Tibial nerve (tissue), 4 donors: ENCODE measurements around the gene RAB27B.

Experiments
- EP300 ChIP-seq, 2 donors: sonication (generic); formaldehyde crosslinking; IDR thresholded peaks; one replicate each; pipeline ENCODE4 v1.6.1; 2017; ENCODE audit warnings: antibody characterized with exemption in 2 of 2, mild to moderate bottlenecking in 1 of 2
- POLR2A ChIP-seq, 2 donors: fragments of 450-650 bp; IDR thresholded peaks; one replicate each; pipeline ENCODE4 v1.6.1; 2017; ENCODE audit warnings: antibody characterized with exemption in 2 of 2, mild to moderate bottlenecking in 2 of 2, moderate library complexity in 2 of 2
- TF ChIP-seq, protein P1 (sequence below), 5 experiments: fragments of 200-600 bp in 3 of 5; fragments of 450-650 bp in 2 of 5; sonication (generic) in 3 of 5; IDR thresholded peaks; one replicate each; pipeline ENCODE4 v1.5.1; 2016 to 2019; ENCODE audit warnings: antibody characterized with exemption in 5 of 5, mild to moderate bottlenecking in 3 of 5, moderate library complexity in 2 of 5

DNA sequence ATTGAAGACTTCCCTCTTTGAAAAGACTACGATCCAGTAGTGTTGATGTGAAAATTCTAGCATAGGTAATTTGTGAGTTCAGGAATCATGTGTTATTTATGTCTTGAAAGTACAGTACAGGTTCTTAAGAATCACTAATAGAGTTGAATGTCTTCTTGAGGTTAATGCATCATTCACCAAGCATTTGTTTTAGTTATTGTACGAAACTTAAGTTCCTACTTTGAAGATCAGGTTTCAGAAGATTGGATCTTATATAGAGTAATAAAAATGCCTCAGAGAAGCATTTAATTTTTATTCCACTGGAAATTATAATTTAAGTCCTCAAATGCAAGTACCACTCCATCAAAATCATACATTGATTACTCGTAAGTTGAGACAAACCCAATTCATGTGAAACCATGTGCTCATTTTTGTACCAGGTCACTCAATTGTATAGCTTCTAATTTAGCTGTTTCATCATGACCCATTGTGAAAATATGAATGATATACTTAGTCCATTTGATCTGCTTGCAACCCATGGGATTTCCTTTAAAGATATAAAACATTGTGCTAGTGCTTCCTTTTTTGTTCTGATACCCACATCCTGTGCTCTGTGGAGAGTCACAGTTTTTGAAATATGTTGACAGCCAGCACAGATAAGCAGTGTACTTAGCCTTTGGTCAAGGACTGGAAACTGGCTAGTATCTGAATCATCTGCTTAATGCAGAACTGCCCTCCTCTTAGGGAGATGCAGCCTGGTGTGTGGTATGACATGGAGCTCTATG lies 22.5 kb upstream of the RAB27B start:
- TF ChIP-seq POLR2A (IDR thresholded peaks at IDR 0.05), result no peak
- TF ChIP-seq, protein P1, sequence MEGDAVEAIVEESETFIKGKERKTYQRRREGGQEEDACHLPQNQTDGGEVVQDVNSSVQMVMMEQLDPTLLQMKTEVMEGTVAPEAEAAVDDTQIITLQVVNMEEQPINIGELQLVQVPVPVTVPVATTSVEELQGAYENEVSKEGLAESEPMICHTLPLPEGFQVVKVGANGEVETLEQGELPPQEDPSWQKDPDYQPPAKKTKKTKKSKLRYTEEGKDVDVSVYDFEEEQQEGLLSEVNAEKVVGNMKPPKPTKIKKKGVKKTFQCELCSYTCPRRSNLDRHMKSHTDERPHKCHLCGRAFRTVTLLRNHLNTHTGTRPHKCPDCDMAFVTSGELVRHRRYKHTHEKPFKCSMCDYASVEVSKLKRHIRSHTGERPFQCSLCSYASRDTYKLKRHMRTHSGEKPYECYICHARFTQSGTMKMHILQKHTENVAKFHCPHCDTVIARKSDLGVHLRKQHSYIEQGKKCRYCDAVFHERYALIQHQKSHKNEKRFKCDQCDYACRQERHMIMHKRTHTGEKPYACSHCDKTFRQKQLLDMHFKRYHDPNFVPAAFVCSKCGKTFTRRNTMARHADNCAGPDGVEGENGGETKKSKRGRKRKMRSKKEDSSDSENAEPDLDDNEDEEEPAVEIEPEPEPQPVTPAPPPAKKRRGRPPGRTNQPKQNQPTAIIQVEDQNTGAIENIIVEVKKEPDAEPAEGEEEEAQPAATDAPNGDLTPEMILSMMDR (IDR thresholded peaks at IDR 0.05), result no peak
- no peak for TF ChIP-seq EP300 (IDR thresholded peaks at IDR 0.05)
